GM12873 (cell line): ENCODE data around the gene MYO15B.

Experiments
- CTCF ChIP-seq: IDR thresholded peaks from 2 replicates; pipeline ENCODE4 v1.5.1; 2012; ENCODE audit warnings: low read depth, mild to moderate bottlenecking, moderate library complexity, low read length, control low read depth; ENCODE audit not compliant: insufficient read depth; ENCODE audit errors: missing control alignments

MYO15B gene

GRCh38 chr17:75573540-75573957, 14.1 kb upstream of the MYO15B start:
- TF ChIP-seq CTCF = no peak

- no peak for TF ChIP-seq CTCF
These were observed 13.6 kb upstream of the MYO15B start for GRCh38 chr17:75573994-75574393.

- TF ChIP-seq CTCF = no peak
These were observed 13.1 kb upstream of the MYO15B start for GRCh38 chr17:75574404-75575036.

GRCh38 chr17:75575197-75575596, 12.4 kb upstream of the MYO15B start:
- no peak for TF ChIP-seq CTCF

- TF ChIP-seq CTCF = no peak
These were observed 11.9 kb upstream of the MYO15B start for GRCh38 chr17:75575728-75576127.

- no peak for TF ChIP-seq CTCF
These were observed 10.9 kb upstream of the MYO15B start for GRCh38 chr17:75576661-75577060.

GRCh38 chr17:75584849-75585175, 2.8 kb upstream of the MYO15B start:
- TF ChIP-seq CTCF = no peak
